ENCODE measurements around the gene RSRC2. TPM values are rescaled to one million over a fixed set of nuclear protein-coding genes. Genes with fewer than 3 reads are reported as not detected.
"Not testable (repeated sequence)": the region's sequence is repeated elsewhere in the genome, so short reads cannot be mapped to it uniquely, and the experiment has no call there.

RSRC2 gene
- total RNA-seq, 2 donors from 2014 or later = 292 to 297 TPM

DNA sequence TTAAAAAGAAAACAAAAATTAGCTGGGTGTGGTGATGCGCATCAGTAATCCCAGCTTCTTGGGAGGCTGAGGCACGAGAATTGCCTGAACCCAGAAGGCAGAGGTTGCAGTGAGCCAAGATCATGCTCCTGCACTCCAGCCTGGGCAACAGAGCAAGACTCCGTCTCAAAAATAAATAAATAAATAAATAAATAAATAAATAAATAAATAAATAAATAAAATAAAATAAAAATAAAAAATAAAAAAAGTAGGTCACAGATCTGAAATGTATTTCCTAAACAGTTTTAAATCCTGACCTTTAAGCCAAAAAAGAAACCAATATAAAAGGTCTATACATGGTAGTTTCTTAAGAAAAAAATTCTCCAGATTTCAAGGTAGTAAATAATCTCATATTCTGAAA lies 13.7 kb downstream of the RSRC2 start:
- DNase-seq; H3K4me3 Mint-ChIP-seq; ATAC-seq; H3K27ac Mint-ChIP-seq; H3K4me1 Mint-ChIP-seq; H3K9me3 ChIP-seq (ENCODE audit: control insufficient read depth, low read length, poor library complexity, severe bottlenecking); H3K27me3 Mint-ChIP-seq; H3K36me3 Mint-ChIP-seq (ENCODE audit: low read depth): not testable (repeated sequence)

DNA sequence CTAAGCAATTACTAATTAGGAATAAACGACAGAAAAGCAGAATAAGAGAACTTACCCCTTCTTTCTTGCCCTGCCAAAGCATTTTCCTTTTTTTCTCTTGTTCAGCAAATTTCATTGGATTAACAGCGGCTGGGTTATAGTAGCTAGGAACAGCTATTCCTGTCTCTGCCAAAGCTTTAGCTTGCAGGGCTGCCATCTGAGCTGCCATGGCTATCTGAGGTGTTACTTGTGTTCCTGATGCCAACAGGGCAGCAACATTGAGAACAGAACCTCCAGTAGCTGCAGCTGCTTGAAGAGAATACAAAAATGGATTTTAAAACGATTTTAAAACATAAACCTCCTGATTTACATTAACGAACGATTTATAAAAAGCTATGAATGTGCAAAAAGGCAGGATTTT lies 18.6 kb downstream of the RSRC2 start:
- H3K9me3 ChIP-seq (ENCODE audit: control insufficient read depth, low read length, poor library complexity, severe bottlenecking) = no peaks in the 10 kb centered on the region

DNA sequence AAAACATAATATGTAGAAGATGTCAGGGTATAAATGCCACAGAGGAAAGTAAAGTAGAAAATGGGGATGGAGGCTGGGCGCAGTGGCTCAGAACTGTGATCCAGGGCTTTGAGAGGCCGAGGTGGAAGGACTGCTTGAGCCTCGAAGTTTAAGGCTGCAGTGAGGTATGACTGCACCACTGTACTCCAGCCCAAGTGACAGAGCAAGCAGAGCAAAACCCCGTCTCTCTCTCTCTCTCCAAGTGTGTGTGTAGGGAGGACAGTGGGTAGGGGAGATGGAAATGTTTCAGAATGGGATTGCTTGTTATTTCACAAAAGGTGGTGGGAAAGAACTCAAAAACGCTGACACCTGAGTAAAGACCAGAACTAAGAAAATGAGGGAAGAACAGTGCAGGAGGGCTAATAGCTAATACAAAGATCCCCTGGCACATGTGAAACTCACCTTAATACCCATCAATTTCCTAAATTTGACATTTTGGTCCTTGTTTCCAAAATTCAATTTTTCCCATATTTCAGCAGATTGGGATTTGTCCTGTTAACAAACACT lies 20.3 kb downstream of the RSRC2 start:
- peaks cover 8% of the 10 kb centered on the region for H3K4me1 Mint-ChIP-seq
- no peaks in the 10 kb centered on the region for H3K27me3 Mint-ChIP-seq
- ATAC-seq = no peak
- no peaks in the 10 kb centered on the region for H3K9me3 ChIP-seq (ENCODE audit: control insufficient read depth, low read length, poor library complexity, severe bottlenecking)
- peak overlapping the region; percentile 33 for H3K4me3 Mint-ChIP-seq
- DNase-seq = no peak
- peaks cover 2% of the 10 kb centered on the region for H3K36me3 Mint-ChIP-seq (ENCODE audit: low read depth)
- H3K27ac Mint-ChIP-seq = peak overlapping the region; percentile 49

More for the DNA sequence above, 18.6 kb downstream of the RSRC2 start:
- Mint-ChIP-seq H3K4me1 (no peaks in the 10 kb centered on the region), H3K27me3 (no peaks in the 10 kb centered on the region), H3K27ac (no peak overlapping the region), H3K4me3 (no peak overlapping the region), H3K36me3 (ENCODE audit: low read depth) (peaks cover 2% of the 10 kb centered on the region)
- no peak for DNase-seq
- no peak for ATAC-seq

DNA sequence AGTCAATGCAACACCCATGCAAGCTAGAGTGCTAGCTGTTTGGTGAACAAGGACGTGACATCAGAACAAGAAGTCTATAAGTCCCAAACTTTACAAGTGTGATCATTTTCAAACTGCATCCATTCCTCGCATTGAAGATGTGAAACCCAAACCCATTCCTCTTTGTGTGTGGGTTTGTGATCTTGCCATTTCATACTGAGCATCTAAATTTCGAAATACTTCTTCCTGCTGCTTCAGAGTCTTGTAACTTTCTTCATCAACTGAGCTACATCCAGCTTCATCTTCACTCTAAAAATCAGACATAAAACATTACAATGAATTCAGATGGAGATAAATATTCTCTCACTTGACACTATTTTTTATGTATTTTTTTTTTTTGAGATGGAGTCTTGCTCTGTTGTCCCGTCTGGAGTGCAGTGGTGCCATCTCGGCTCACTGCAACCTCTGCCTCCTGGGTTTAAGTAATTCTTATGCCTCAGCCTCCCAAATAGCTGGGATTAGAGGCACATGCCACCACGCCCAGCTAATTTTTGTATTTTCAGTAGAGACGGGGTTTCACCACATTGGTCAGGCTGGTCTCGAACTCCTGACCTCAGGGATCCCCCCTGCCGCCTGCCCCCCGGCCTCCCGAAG lies 21.2 kb downstream of the RSRC2 start:
- Mint-ChIP-seq H3K27ac (no peak overlapping the region), H3K4me1 (peaks cover 16% of the 10 kb centered on the region), H3K4me3 (no peak overlapping the region), H3K27me3 (no peaks in the 10 kb centered on the region), H3K36me3 (ENCODE audit: low read depth) (peaks cover 2% of the 10 kb centered on the region)
- no peak for ATAC-seq
- H3K9me3 ChIP-seq (ENCODE audit: control insufficient read depth, low read length, poor library complexity, severe bottlenecking) = no peaks in the 10 kb centered on the region
- DNase-seq = no peak

DNA sequence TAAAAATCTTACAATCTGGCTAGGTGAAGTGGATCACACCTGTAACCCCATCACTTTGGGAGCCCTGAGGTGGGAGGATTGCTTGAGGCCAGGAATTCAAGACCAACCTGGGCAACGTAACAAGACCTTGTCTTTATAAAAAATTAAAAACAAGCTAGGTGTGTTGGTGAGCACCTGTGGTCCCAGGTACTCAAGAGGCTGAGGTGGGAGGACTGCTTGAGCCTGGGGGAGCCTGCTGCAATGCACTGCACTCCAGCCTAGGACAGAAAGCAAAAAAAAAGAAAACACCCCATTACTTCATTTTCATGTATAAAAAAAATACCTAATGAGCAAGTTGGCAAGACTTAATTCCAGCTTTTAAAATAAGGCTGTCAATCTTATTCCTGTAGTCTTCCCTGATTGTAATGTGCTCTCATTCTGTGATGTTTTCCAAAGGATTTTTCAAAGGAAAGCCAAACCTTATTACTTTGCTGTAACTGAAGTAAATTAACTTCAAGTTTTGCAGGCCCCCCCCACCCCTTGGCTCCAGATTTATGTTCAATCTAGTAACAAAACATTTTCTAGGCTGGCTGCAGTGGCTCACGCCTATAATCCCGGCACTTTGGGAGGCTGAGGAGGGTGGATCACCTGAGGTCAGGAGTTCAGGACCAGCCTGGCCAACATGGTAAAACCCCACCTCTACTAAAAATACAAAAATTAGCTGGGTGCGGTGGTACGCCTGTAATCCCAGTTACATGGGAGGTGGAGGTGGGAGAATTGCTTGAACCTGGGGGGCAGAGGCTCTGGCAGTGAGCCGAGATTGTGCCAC lies 22.7 kb downstream of the RSRC2 start:
- Mint-ChIP-seq H3K36me3 (ENCODE audit: low read depth) (peaks cover 2% of the 10 kb centered on the region), H3K4me3 (peak overlapping the region; percentile 36), H3K27me3 (no peaks in the 10 kb centered on the region), H3K27ac (peak overlapping the region; percentile 82), H3K4me1 (peaks cover 24% of the 10 kb centered on the region)
- ATAC-seq (no peak), DNase-seq (no peak)
- H3K9me3 ChIP-seq (ENCODE audit: control insufficient read depth, low read length, poor library complexity, severe bottlenecking) = no peaks in the 10 kb centered on the region

DNA sequence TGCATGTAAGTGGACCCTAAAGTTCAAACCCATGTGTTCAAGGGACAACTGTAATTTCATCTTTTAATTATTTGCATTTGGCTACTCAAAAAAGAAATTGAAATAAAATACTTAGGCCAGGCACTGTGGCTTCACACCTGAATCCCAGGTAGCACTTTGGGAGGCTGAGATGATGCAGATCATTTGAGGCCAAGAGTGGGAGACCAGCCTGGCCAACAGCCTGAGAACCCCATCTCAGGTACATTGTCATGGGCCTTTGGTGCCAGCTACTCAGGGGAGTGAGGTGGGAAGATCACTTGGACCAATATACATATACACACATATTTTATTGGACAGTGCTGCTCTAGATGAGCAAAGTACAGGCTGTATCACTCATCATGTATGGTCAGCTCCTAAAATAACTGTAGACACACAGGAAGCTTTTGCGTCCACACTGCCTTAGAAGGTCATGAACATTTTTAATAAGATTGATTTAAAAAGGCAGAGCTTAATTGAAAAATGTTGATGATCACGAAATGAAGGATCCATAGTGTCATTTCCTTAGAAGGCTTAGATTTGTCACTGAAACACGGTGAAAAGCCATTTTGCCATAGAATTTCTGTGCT lies 23.5 kb downstream of the RSRC2 start:
- no peaks in the 10 kb centered on the region for H3K27me3 Mint-ChIP-seq
- H3K4me1 Mint-ChIP-seq = peaks cover 27% of the 10 kb centered on the region
- H3K36me3 Mint-ChIP-seq (ENCODE audit: low read depth) = peaks cover 2% of the 10 kb centered on the region
- DNase-seq (no peak), ATAC-seq (no peak)
- H3K27ac Mint-ChIP-seq = peak overlapping the region; percentile 82
- no peaks in the 10 kb centered on the region for H3K9me3 ChIP-seq (ENCODE audit: control insufficient read depth, low read length, poor library complexity, severe bottlenecking)
- H3K4me3 Mint-ChIP-seq = peak overlapping the region; percentile 36

DNA sequence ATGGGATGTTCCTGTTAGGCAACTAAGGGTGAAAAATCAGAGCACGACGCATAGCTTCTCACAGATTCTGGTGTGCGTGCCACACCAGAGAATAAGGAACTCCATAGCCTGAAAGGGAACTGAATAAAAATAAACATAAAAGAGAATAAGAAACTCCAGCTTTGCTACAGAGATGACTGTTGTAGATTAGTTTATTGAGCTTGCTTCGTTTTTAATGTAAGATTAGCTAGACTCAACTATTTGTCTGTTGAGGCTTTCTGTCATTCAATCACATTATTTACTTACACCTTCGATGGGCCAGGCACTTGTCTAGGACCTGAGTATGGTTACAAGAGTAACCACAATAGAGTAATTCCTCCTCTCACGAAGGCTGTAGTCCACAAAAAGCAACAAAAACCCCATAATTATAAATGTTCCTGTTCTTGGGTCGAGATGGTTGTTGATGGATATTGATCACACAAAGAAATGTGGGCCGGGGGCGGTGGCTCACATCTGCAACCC lies 25.2 kb downstream of the RSRC2 start:
- no peaks in the 10 kb centered on the region for H3K9me3 ChIP-seq (ENCODE audit: control insufficient read depth, low read length, poor library complexity, severe bottlenecking)
- Mint-ChIP-seq H3K4me3 (peak overlapping the region; percentile 97), H3K27me3 (no peaks in the 10 kb centered on the region), H3K36me3 (ENCODE audit: low read depth) (peaks cover 2% of the 10 kb centered on the region), H3K27ac (peak overlapping the region; percentile 96), H3K4me1 (peaks cover 29% of the 10 kb centered on the region)
- no peak for DNase-seq
- ATAC-seq = no peak

DNA sequence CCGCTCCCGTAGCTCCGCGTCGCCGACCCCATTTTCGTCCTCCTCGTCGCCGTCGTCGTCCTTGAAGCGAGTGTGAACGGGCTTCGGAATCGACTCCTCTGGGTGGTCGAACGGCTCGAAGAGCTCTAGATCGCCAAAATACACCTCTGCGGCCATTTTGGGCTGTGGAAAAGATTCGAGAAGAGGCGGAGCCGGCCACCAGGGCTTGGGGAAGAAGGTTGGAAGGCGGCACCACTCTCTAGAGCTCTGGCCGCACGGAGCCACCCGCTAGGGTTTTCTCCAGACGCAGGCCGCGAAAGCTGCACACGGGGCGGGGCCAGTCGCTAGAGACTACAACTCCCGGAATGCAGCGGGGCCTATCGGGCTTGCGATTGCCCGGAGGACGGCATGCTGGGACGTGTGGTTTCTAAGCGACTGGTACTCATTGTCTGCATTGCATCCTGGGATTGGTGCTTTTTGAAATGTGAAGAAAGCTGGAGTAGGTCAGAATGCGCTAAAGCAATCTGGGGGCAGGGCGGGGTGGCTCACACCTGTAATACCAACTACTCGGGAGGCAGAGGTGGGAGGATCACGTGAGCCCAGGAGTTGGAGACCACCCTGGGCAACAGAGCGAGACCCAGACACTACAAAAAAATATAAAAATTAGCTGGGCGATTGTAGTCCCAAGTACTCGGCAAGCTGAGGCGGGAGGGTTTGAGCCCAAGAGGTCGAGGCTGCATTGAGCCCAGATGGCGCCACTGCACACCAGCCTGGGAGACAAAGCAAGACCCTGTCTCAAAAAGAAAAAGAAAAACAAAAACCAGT lies 25.8 kb downstream of the RSRC2 start, which contains the start of gene ZCCHC8:
Gene ZCCHC8, minus strand, starts transcription at position 248 of the 804 bp plus-strand sequence. Its CDS starts 92 bp downstream, at position 156.
- H3K4me3 Mint-ChIP-seq = peak within 1 kb of the TSS; percentile 97
- H3K27me3 Mint-ChIP-seq = no peaks in the 10 kb centered on the region
- peak; percentile 91 to 92 (median 91) for DNase-seq
- peaks cover 30% of the 10 kb centered on the region for H3K4me1 Mint-ChIP-seq
- H3K36me3 Mint-ChIP-seq (ENCODE audit: low read depth) = no peaks in the 10 kb centered on the region
- ATAC-seq = peak; percentile 91
- H3K27ac Mint-ChIP-seq = peak within 1 kb of the TSS; percentile 96
- H3K9me3 ChIP-seq (ENCODE audit: control insufficient read depth, low read length, poor library complexity, severe bottlenecking) = no peaks in the 10 kb centered on the region

DNA sequence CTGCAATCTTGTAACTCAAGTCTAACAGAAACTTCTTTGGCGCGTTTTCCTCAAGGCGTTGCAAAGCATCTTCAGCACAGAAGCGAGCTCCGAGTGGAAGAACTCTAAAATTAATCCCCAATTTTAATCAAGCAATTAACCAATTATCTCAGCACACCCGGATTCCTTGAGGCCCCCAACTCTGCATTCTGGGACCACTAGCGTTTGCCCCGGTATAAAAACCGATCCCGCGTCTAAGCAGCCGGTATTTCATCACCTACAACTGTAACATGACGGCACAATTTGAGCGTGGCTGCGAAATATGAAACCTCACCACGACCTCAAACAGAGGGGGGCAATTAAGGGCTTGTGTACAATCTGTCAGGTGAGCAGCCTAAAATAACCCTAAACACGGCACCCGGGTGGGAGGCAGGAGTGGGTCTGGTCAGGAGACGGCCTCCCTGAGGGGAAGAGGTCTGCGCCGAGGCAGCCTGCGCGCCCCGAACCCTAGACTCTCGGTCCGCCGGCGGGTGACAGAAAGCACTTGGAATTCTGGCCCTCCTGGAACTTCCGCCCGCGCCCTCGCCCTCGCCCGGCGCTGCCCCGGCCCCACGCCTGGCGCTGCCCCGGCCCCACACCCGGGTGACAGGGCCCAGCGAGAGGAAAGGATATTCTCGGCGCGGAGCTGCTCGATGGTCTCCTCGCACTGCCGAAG lies 26.6 kb downstream of the RSRC2 start:
- H3K9me3 ChIP-seq (ENCODE audit: control insufficient read depth, low read length, poor library complexity, severe bottlenecking) = no peaks in the 10 kb centered on the region
- Mint-ChIP-seq H3K27ac (peak overlapping the region; percentile 96), H3K27me3 (no peaks in the 10 kb centered on the region), H3K4me1 (peaks cover 30% of the 10 kb centered on the region), H3K36me3 (ENCODE audit: low read depth) (no peaks in the 10 kb centered on the region), H3K4me3 (peak overlapping the region; percentile 97)
- peak; percentile 13 for ATAC-seq
- peak in 1 of 3 donors; percentile 22 for DNase-seq

DNA sequence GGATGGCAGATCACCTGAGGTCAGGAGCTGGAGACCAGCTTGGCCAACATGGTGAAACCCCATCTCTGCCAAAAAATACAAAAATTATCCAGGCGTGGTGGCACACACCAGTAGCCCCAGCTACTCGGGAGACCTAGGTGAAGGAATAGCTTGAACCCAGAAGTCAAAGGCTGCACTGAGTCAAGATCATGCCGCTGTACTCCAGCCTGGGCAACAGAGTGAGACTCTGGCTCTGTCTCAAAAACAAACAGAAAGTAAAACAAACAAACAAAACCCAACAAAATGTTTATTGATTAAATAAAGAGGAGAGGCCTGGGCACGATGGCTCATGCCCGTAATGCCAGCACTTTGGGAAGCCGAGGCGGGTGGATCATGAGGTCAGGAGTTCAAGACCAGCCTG lies 31.5 kb downstream of the RSRC2 start:
- peaks cover 5% of the 10 kb centered on the region for H3K36me3 Mint-ChIP-seq (ENCODE audit: low read depth)
- ATAC-seq (no peak), DNase-seq (no peak)
- no peaks in the 10 kb centered on the region for H3K9me3 ChIP-seq (ENCODE audit: control insufficient read depth, low read length, poor library complexity, severe bottlenecking)
- H3K4me3 Mint-ChIP-seq = no peak overlapping the region
- H3K27ac Mint-ChIP-seq = peak overlapping the region; percentile 68
- H3K27me3 Mint-ChIP-seq = no peaks in the 10 kb centered on the region
- peaks cover 17% of the 10 kb centered on the region for H3K4me1 Mint-ChIP-seq

DNA sequence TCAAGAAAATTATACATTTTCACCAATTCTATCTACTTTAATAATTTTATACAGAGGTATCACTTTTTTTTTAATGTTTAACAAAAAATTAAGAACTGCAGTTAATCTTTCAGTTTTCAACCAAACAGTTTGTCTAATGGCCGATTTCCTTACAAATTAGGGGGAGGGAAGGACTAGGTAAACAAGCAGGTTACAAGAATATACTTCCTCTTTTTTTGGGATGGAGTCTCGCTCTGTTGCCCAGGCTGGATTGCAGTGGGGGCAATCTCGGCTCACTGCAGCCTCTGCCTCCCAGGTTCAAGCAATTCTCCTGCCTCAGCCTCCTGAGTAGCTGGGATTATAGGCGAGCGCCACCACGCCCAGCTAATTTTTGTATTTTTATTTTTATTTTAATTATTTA lies 33.5 kb downstream of the RSRC2 start:
- H3K27ac Mint-ChIP-seq; DNase-seq; H3K27me3 Mint-ChIP-seq; H3K9me3 ChIP-seq (ENCODE audit: control insufficient read depth, low read length, poor library complexity, severe bottlenecking); ATAC-seq; H3K36me3 Mint-ChIP-seq (ENCODE audit: low read depth); H3K4me3 Mint-ChIP-seq: not testable (repeated sequence)
- H3K4me1 Mint-ChIP-seq = peaks cover 10% of the 10 kb centered on the region

DNA sequence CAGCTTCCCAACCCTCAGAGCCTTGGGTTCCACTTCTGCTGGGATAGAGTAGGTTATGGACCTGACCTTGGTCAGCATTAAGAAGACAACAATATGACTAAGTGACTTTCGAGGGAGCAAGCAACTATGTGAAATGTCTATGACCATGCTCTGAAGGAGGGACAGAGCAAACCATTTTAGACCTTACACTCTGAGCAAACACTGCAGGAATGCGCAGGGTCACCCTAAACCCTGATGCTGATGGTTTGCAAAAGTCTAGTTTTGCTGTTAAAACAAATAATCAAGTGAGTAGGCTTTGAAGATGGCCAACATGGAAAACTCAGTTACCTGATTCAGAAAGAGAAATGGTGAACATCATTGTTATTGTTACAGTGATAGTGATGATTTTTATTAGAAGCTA lies 34.7 kb downstream of the RSRC2 start:
- Mint-ChIP-seq H3K27ac (no peak overlapping the region), H3K4me1 (peaks cover 10% of the 10 kb centered on the region), H3K4me3 (no peak overlapping the region), H3K36me3 (ENCODE audit: low read depth) (peaks cover 10% of the 10 kb centered on the region), H3K27me3 (no peaks in the 10 kb centered on the region)
- DNase-seq = no peak
- no peak for ATAC-seq
- H3K9me3 ChIP-seq (ENCODE audit: control insufficient read depth, low read length, poor library complexity, severe bottlenecking) = no peaks in the 10 kb centered on the region

Measured in T-helper 17 cell (primary cell).